ENCODE results near the gene LY6G5B. TPM values are rescaled to one million over a fixed set of nuclear protein-coding genes. Genes with fewer than 3 reads are reported as not detected.

Gene LY6G5B
- total RNA-seq, 1 experiment from 2014 or later: 5.3 TPM

DNA sequence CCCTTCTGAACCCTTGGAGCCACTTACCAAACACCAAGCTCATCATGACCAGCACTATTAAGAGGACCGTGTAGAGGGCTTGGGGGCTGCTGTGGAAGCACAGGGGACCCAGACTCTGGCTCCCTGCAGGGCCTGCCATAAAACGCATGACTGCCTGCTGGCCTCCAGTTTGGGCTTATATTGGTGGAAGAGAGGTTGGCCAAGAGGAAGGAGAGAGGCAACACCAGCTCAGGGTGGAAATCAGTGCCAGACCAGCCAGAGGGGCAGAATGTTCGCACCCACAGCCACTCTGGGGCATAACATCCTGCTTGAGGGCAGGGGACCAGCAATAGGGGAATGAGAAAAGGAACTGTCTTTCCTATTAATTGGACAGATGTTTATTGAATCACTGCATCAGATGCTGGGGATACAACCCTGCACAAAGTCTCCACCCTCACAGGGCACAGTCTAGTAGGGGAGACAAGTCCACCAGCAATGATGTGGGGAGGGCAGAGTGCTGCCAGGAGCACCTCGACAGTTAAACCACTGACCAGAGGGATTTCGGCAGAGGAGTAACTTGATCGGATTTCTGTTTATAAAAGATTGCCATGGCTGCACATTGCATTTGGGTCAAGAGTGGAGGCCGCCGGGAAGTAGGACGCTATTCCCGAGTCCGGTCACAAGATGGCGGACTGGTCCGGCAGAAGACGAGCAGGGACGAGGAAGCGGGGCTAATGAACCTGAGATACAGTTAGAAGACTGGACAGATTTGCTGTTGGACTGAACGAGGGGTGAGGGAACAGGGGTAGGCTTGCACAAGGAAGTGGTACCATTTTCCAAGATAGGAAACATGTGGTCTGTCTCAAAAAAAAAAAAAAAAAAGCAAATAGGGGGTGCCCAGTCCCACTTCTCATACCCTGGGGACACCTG, 10.7 kb downstream of the LY6G5B start, which contains the start of gene LY6G5C:
LY6G5C (minus strand) TSS at position 842 of the 909 bp plus-strand sequence; CDS start at position 148, 694 bp downstream.
- CTCF ChIA-PET: interaction anchor here (0.5 to 1.0 kb wide), 3 partner anchors 52 to 184 kb away, joined by 3 to 4 read pairs (median 4); no protein-coding TSS in a partner anchor
- Histone ChIP-seq H3K9me3 (ENCODE audit: low read length) (no peaks in the 10 kb centered on the region), H3K36me3 (ENCODE audit: low read depth, low read length) (no peaks in the 10 kb centered on the region), H2AFZ (ENCODE audit: low read length) (peak within 1 kb of the TSS; percentile 83), H3K4me2 (ENCODE audit: low read length) (peak within 1 kb of the TSS; percentile 85), H3K79me2 (ENCODE audit: low read length) (no peaks in the 10 kb centered on the region), H3K27me3 (ENCODE audit: low read length) (no peaks in the 10 kb centered on the region), H3K27ac (ENCODE audit: low read length) (peak within 1 kb of the TSS; percentile 21), H3K9me2 (replicated peaks; ENCODE audit: low read length) (no peaks in the 10 kb centered on the region), H3F3A (ENCODE audit: low read length, unreplicated experiment) (peaks cover 4% of the 10 kb centered on the region), H3K9ac (ENCODE audit: low read length) (peak within 1 kb of the TSS; percentile 59), H3K4me3 (ENCODE audit: low read length) (peak within 1 kb of the TSS; percentile 67), H3K4me1 (ENCODE audit: insufficient read depth, low read length) (peaks cover 16% of the 10 kb centered on the region), H4K20me1 (ENCODE audit: low read length) (no peaks in the 10 kb centered on the region)
- POLR2A ChIA-PET (ENCODE audit: unreplicated experiment): no interaction called here
- ATAC-seq: peak; percentile 78
- TF ChIP-seq, protein P1, sequence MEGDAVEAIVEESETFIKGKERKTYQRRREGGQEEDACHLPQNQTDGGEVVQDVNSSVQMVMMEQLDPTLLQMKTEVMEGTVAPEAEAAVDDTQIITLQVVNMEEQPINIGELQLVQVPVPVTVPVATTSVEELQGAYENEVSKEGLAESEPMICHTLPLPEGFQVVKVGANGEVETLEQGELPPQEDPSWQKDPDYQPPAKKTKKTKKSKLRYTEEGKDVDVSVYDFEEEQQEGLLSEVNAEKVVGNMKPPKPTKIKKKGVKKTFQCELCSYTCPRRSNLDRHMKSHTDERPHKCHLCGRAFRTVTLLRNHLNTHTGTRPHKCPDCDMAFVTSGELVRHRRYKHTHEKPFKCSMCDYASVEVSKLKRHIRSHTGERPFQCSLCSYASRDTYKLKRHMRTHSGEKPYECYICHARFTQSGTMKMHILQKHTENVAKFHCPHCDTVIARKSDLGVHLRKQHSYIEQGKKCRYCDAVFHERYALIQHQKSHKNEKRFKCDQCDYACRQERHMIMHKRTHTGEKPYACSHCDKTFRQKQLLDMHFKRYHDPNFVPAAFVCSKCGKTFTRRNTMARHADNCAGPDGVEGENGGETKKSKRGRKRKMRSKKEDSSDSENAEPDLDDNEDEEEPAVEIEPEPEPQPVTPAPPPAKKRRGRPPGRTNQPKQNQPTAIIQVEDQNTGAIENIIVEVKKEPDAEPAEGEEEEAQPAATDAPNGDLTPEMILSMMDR (conservative IDR thresholded peaks at IDR 0.05; ENCODE audit: low read depth, low read length): peak; percentile 61
- TF ChIP-seq EZH2phosphoT487 (IDR thresholded peaks at IDR 0.05; ENCODE audit: borderline replicate concordance, low read length) (no peak), EZH2 (IDR thresholded peaks at IDR 0.05; ENCODE audit: low read length, unreplicated experiment) (no peak)
- BruUV-seq (replicated peaks): TSS peak; percentile 59
- DNase-seq: peak; percentile 84
- intact Hi-C loops (cut with micrococcal nuclease): loop anchor here (1.0 to 10.0 kb wide), 4 partner anchors 59 to 184 kb away; partner anchors contain the start of gene NEU1

DNA sequence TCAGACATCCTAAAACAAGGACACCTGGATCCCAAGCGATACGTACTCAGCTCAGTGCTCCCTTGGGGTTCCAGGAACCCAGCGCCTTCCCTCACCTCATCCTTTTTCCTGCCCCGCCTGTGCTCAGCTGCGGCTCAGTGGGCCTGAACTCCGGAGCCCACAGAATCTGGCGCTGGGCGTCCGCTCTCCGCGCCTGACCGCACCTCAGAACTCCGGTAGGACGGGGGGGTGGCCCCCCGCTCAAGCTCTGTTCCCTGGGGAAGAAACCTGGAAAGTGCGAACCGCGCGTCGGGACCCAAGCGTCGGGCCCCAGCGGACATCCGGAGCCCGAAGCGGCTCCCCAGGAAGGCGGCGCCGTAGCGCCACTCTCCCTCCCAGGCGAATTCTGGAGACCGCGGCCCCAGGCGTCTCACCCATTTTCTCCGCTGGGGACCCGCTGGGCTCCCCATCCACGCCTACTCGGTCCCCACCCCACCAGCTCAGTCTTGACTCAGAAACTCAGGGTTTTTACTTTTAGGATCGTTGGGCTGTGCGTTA, 11.4 kb downstream of the LY6G5B start:
- Histone ChIP-seq H3K4me2 (ENCODE audit: low read length) (peak overlapping the region; percentile 85), H4K20me1 (ENCODE audit: low read length) (no peaks in the 10 kb centered on the region), H3K4me3 (ENCODE audit: low read length) (peak overlapping the region; percentile 67), H3K27me3 (ENCODE audit: low read length) (no peaks in the 10 kb centered on the region), H3F3A (ENCODE audit: low read length, unreplicated experiment) (peaks cover 4% of the 10 kb centered on the region), H3K79me2 (ENCODE audit: low read length) (no peaks in the 10 kb centered on the region), H3K9ac (ENCODE audit: low read length) (peak overlapping the region; percentile 59), H3K36me3 (ENCODE audit: low read depth, low read length) (no peaks in the 10 kb centered on the region), H3K4me1 (ENCODE audit: insufficient read depth, low read length) (peaks cover 16% of the 10 kb centered on the region), H3K9me3 (ENCODE audit: low read length) (no peaks in the 10 kb centered on the region), H2AFZ (ENCODE audit: low read length) (peak overlapping the region; percentile 83), H3K27ac (ENCODE audit: low read length) (peak overlapping the region; percentile 10; the same call in 1 of the 2 replicates), H3K9me2 (replicated peaks; ENCODE audit: low read length) (no peaks in the 10 kb centered on the region)
- BruUV-seq (replicated peaks): TSS peak; percentile 69
- ChIA-PET POLR2A (ENCODE audit: unreplicated experiment) (no interaction called here), CTCF (interaction anchor here (0.6 to 1.0 kb wide), 2 partner anchors 51 to 89 kb away, joined by 4 read pairs; no protein-coding TSS in a partner anchor)
- ATAC-seq (peak; percentile 54), DNase-seq (peak; percentile 48)
- intact Hi-C loops (cut with micrococcal nuclease): loop anchor here (10.0 kb wide), 2 partner anchors 154 to 184 kb away; partner anchors contain the start of gene NEU1
- no peak for TF ChIP-seq EZH2phosphoT487 (IDR thresholded peaks at IDR 0.05; ENCODE audit: borderline replicate concordance, low read length)
- no peak for TF ChIP-seq EZH2 (IDR thresholded peaks at IDR 0.05; ENCODE audit: low read length, unreplicated experiment)
- TF ChIP-seq, protein P1 (conservative IDR thresholded peaks at IDR 0.05; ENCODE audit: low read depth, low read length): no peak

All from PC-3 (cell line).